LNCaP clone FGC (cell line): ENCODE results near the gene NUP85.

ENCODE experiments used
- DNase-seq: peaks from one replicate; pipeline ENCODE4 v3.0.0-alpha.2; 2011; ENCODE audit warnings: low read depth
- H3K4me3 ChIP-seq: 2 replicates; pipeline ENCODE4 v1.5.1; 2011; ENCODE audit warnings: mild to moderate bottlenecking, low read depth, low read length, control low read depth
- TF ChIP-seq, protein P1 (sequence below): IDR thresholded peaks from 2 replicates; pipeline ENCODE4 v1.5.1; 2012; ENCODE audit warnings: mild to moderate bottlenecking; ENCODE audit not compliant: control insufficient read depth, insufficient read depth; ENCODE audit errors: extremely low read depth

The NUP85 gene

GRCh38 chr17:75262112-75262606, 56.7 kb downstream of the NUP85 start:
- no peak for DNase-seq
- TF ChIP-seq, protein P1, sequence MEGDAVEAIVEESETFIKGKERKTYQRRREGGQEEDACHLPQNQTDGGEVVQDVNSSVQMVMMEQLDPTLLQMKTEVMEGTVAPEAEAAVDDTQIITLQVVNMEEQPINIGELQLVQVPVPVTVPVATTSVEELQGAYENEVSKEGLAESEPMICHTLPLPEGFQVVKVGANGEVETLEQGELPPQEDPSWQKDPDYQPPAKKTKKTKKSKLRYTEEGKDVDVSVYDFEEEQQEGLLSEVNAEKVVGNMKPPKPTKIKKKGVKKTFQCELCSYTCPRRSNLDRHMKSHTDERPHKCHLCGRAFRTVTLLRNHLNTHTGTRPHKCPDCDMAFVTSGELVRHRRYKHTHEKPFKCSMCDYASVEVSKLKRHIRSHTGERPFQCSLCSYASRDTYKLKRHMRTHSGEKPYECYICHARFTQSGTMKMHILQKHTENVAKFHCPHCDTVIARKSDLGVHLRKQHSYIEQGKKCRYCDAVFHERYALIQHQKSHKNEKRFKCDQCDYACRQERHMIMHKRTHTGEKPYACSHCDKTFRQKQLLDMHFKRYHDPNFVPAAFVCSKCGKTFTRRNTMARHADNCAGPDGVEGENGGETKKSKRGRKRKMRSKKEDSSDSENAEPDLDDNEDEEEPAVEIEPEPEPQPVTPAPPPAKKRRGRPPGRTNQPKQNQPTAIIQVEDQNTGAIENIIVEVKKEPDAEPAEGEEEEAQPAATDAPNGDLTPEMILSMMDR = no peak
- H3K4me3 ChIP-seq = peak overlapping the region; percentile 90

DNA sequence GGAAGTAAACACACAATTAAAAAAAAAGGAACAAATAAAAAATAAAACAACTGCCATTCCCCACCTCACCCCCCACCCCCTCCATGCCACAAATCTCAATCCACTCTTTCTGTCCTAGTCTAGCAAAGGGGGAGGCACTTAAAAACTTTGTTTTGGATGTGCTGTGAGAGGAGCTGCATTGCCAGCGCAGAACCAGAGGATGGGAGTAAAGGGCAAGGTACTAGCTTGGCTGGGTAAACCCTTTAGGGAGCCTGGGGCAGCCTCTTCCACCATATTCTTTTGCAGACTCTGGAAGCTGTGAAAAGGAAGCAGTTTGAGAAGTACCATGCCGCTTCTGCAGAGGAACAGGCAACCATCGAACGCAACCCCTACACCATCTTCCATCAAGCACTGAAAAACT, 57.6 kb downstream of the NUP85 start:
- peak overlapping the region; percentile 90 for H3K4me3 ChIP-seq
- TF ChIP-seq, protein P1 = no peak
- DNase-seq = no peak

- TF ChIP-seq, protein P1 = no peak
These were observed 60.3 kb downstream of the NUP85 start for GRCh38 chr17:75265614-75266315.

DNA sequence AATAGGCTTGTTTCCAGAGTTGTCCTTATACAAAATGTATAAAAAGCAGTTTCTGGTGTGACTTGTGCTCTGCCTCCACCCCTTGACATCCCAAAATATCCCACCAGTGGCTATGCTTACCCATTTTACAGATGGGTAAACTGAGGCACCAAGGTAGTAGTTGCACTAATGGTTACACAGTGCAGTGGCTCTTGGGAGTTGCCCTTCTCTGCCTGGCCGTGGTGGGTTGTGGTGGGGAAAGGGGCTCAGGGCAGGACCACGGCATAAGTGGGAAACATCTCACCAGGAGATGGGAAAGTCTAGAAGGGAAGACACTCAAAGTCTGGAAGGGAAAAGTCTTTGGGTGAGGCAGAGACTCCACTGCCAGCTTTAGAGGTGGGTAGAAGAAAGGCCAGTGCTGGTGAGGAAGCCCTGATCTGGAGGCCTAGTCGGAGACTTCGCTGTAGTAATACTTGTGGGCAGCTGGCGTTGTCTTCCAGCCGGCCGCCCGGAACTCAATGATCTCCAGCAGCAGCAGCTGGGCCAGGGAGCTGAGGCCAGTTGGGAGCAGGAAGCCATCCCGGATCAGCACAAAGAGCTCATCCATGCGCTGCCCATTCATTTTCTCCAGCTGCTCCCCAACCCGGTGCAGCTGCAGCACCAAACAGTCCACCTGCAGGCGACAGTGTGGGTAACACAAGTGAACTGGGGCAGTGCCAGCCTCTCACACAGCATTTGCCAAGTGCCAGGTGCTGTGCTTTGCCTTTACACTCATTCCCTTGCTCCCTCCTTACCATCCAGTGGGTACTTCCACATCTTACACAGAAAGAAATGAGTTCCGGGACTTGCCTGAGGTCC, 61.1 kb downstream of the NUP85 start:
- no peak overlapping the region for H3K4me3 ChIP-seq
- DNase-seq = no peak
- TF ChIP-seq, protein P1 = no peak

More at GRCh38 chr17:75265614-75266315, 60.3 kb downstream of the NUP85 start:
- no peak for DNase-seq
- H3K4me3 ChIP-seq = no peak overlapping the region

GRCh38 chr17:75267153-75267410, 61.6 kb downstream of the NUP85 start:
- H3K4me3 ChIP-seq = no peak overlapping the region
- TF ChIP-seq, protein P1 = no peak
- no peak for DNase-seq

- H3K4me3 ChIP-seq = no peak overlapping the region
- no peak for DNase-seq
- TF ChIP-seq, protein P1 = no peak
These were observed 62.1 kb downstream of the NUP85 start for GRCh38 chr17:75267411-75268232.
